Right atrium auricular region (tissue), 2 donors: Measurements from ENCODE around the gene GBP4. TPM values are rescaled to one million over a fixed set of nuclear protein-coding genes. Genes with fewer than 3 reads are reported as not detected.

Source experiments
- DNase-seq: peaks from one replicate; pipeline ENCODE4 v3.0.0-alpha.2; 2019; ENCODE audit warnings: low spot score
- H3K27ac ChIP-seq, 2 donors: fragments of 200-600 bp; sonication (generic); 1 replicate in 1 of 2; 2 replicates in 1 of 2; pipeline ENCODE4 v1.5.1; 2016 to 2019
- H3K27me3 ChIP-seq, 2 donors: fragments of 200-600 bp; sonication (generic); one replicate each; pipeline versions ENCODE4 v1.5.1 to v1.6.0; 2017 to 2019
- H3K36me3 ChIP-seq: fragments of 200-600 bp; sonication (generic); one replicate; pipeline ENCODE4 v1.5.1; 2016
- H3K4me1 ChIP-seq, 2 donors: fragments of 200-600 bp; sonication (generic); one replicate each; pipeline versions ENCODE4 v1.5.1 to v1.6.0; 2017 to 2019
- H3K4me3 ChIP-seq, 2 donors: fragments of 200-600 bp; sonication (generic); 1 replicate in 1 of 2; 2 replicates in 1 of 2; pipeline ENCODE4 v1.5.1; 2017 to 2019; ENCODE audit warnings: mild to moderate bottlenecking in 1 of 2, moderate library complexity in 1 of 2
- H3K9me3 ChIP-seq, 2 donors: fragments of 200-600 bp; sonication (generic); one replicate each; pipeline ENCODE4 v1.5.1; 2019
- total RNA-seq, 2 donors: library from RNA; depleted of rRNA; stranded (reverse); fragments of >200 nt; gene quantifications; one replicate each; pipeline ENCODE4 v1.1.0, GENCODE V29; 2016
- TF ChIP-seq, protein P1 (sequence below), 2 donors: fragments of 200-600 bp; sonication (generic); IDR thresholded peaks; one replicate each; pipeline ENCODE4 v1.5.1; 2019; ENCODE audit warnings: antibody characterized with exemption in 2 of 2

GBP4 gene
- total RNA-seq, 2 donors from 2014 or later, result 6.1 to 6.2 TPM

GRCh38 chr1:89176971-89177370 is 21.8 kb downstream of the GBP4 start:
- TF ChIP-seq, protein P1, sequence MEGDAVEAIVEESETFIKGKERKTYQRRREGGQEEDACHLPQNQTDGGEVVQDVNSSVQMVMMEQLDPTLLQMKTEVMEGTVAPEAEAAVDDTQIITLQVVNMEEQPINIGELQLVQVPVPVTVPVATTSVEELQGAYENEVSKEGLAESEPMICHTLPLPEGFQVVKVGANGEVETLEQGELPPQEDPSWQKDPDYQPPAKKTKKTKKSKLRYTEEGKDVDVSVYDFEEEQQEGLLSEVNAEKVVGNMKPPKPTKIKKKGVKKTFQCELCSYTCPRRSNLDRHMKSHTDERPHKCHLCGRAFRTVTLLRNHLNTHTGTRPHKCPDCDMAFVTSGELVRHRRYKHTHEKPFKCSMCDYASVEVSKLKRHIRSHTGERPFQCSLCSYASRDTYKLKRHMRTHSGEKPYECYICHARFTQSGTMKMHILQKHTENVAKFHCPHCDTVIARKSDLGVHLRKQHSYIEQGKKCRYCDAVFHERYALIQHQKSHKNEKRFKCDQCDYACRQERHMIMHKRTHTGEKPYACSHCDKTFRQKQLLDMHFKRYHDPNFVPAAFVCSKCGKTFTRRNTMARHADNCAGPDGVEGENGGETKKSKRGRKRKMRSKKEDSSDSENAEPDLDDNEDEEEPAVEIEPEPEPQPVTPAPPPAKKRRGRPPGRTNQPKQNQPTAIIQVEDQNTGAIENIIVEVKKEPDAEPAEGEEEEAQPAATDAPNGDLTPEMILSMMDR (IDR thresholded peaks at IDR 0.05), result no peak
- Histone ChIP-seq H3K4me1 (no peaks in the 10 kb centered on the region), H3K27ac (no peak overlapping the region), H3K36me3 (no peaks in the 10 kb centered on the region), H3K4me3 (no peak overlapping the region), H3K27me3 (no peaks in the 10 kb centered on the region), H3K9me3 (no peaks in the 10 kb centered on the region)
- no peak for DNase-seq

- TF ChIP-seq, protein P1 (IDR thresholded peaks at IDR 0.05), result no peak
- Histone ChIP-seq H3K27ac (no peak within 1 kb of the TSS), H3K27me3 (no peaks in the 10 kb centered on the region), H3K4me1 (no peaks in the 10 kb centered on the region), H3K9me3 (no peaks in the 10 kb centered on the region), H3K4me3 (no peak within 1 kb of the TSS), H3K36me3 (no peaks in the 10 kb centered on the region)
- no peak for DNase-seq
These were observed 23.0 kb downstream of the GBP4 start, which contains the start of gene GBP7 for GRCh38 chr1:89175601-89176256. Gene GBP7 (minus strand): TSS chr1:89176003. CDS start chr1:89171935, 4,068 bp downstream.

GRCh38 chr1:89174491-89174890 is 24.3 kb downstream of the GBP4 start:
- Histone ChIP-seq H3K9me3 (no peaks in the 10 kb centered on the region), H3K27me3 (no peaks in the 10 kb centered on the region), H3K4me3 (no peak overlapping the region), H3K36me3 (no peaks in the 10 kb centered on the region), H3K4me1 (no peaks in the 10 kb centered on the region), H3K27ac (no peak overlapping the region)
- DNase-seq, result no peak
- TF ChIP-seq, protein P1 (IDR thresholded peaks at IDR 0.05), result no peak

DNA sequence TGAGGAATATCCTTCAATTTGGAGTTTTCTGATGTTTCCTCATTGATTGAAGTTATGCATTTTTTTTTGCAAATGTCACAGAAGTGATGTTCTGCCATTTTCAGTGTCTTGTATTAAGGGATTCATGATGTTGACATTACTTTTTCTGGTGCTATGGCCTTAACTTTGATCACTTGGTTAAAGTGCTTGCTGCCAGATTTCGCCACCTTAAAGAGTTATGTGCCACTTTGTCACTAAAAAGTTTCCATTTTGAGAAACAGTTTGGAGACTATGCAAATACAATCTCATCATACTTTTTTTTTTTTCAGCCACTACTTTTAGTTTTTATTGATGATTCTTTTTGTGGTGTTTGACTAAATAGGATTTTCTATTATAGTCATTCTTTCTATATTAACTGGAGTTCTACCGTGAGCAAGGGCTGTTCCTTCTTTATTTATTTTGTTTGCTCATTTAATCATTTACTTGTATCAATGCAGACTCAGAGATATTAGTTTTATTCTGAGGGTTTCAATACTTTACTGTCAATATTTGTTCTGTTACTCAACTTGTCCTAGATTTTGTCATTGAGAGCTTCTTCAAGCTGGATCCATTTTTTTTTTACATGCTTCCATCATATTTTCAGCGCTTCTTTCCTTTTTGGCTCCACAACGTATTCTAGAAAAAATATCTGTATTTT is 26.1 kb downstream of the GBP4 start:
- Histone ChIP-seq H3K27ac (no peak overlapping the region), H3K36me3 (no peaks in the 10 kb centered on the region), H3K9me3 (no peaks in the 10 kb centered on the region), H3K4me1 (no peaks in the 10 kb centered on the region), H3K27me3 (no peaks in the 10 kb centered on the region), H3K4me3 (no peak overlapping the region)
- no peak for DNase-seq
- TF ChIP-seq, protein P1 (IDR thresholded peaks at IDR 0.05), result no peak

DNA sequence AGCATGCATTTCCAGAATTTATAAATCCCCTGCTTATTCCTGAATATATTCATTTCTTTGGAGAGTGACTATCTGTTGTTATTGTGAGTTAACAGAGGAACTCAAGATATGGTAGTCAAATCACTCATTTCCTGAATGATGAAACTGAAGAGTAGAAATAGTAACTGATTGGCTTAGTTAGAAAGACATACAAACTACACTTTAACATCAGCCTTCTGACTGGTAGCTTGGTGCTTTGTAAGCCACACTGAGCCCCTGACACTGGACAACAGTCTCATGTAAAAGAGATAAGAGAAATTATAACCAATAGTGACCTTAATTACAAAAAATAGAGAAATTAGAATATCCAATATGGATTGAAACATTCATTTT is 27.7 kb downstream of the GBP4 start:
- DNase-seq, result no peak
- TF ChIP-seq, protein P1 (IDR thresholded peaks at IDR 0.05), result no peak
- no peaks in the 10 kb centered on the region for H3K4me1 ChIP-seq
- no peak overlapping the region for H3K27ac ChIP-seq
- H3K36me3 ChIP-seq, result no peaks in the 10 kb centered on the region
- H3K9me3 ChIP-seq, result no peaks in the 10 kb centered on the region
- H3K27me3 ChIP-seq, result no peaks in the 10 kb centered on the region
- no peak overlapping the region for H3K4me3 ChIP-seq
